Lower leg skin (tissue), 3 donors: ENCODE data around the gene OR1F1.

Experiments
- POLR2A ChIP-seq, 2 donors: fragments of 450-650 bp; IDR thresholded peaks; one replicate each; pipeline ENCODE4 v1.6.1; 2016 to 2017; ENCODE audit warnings: antibody characterized with exemption in 2 of 2, mild to moderate bottlenecking in 1 of 2, moderate library complexity in 1 of 2
- TF ChIP-seq, protein P1 (sequence below), 3 donors: fragments of 450-650 bp; IDR thresholded peaks; one replicate each; pipeline ENCODE4 v1.5.1; 2016; ENCODE audit warnings: antibody characterized with exemption in 3 of 3, mild to moderate bottlenecking in 3 of 3, moderate library complexity in 2 of 3

DNA sequence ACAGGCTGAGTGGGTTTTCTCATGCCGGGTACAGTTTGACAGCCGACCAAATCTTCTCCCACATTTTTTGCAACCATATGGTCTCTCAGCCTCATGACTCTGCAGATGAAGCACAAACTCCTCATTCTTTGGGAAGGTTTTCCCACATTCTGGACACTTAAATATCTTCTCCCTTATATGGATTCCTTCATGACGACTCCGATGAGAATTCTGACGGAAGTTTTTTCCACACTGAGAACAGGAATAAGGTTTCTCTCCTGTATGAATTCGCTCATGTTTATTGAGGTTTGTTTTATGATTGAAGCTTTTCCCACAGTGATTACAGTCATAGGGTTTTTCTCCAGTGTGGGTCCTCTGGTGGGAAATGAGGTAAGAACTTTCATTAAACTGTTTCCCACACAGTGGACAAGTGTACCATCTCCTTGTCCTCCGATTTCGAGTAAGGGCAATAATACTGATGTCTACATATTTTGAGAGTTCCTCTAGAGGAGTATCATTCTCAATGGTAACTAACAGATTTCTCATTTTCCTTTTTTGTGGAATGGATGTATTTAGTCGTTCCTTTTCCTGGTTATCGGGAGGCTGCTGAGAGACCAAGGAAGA is 36.0 kb downstream of the OR1F1 start:
- TF ChIP-seq, protein P1, sequence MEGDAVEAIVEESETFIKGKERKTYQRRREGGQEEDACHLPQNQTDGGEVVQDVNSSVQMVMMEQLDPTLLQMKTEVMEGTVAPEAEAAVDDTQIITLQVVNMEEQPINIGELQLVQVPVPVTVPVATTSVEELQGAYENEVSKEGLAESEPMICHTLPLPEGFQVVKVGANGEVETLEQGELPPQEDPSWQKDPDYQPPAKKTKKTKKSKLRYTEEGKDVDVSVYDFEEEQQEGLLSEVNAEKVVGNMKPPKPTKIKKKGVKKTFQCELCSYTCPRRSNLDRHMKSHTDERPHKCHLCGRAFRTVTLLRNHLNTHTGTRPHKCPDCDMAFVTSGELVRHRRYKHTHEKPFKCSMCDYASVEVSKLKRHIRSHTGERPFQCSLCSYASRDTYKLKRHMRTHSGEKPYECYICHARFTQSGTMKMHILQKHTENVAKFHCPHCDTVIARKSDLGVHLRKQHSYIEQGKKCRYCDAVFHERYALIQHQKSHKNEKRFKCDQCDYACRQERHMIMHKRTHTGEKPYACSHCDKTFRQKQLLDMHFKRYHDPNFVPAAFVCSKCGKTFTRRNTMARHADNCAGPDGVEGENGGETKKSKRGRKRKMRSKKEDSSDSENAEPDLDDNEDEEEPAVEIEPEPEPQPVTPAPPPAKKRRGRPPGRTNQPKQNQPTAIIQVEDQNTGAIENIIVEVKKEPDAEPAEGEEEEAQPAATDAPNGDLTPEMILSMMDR (IDR thresholded peaks at IDR 0.05) = no peak
- no peak for TF ChIP-seq POLR2A (IDR thresholded peaks at IDR 0.05)
